Thyroid gland (tissue), 4 donors: Measurements from ENCODE around the gene TDO2.

Experiments
- POLR2A ChIP-seq, 2 donors: fragments of 450-650 bp; IDR thresholded peaks; one replicate each; pipeline ENCODE4 v1.6.1; 2017; ENCODE audit warnings: antibody characterized with exemption in 2 of 2, mild to moderate bottlenecking in 2 of 2, moderate library complexity in 1 of 2
- TF ChIP-seq, protein P1 (sequence below), 6 experiments: fragments of 200-600 bp in 3 of 6; fragments of 450-650 bp in 3 of 6; sonication (generic) in 3 of 6; IDR thresholded peaks; one replicate each; pipeline ENCODE4 v1.5.1; 2016 to 2019; ENCODE audit warnings: antibody characterized with exemption in 6 of 6, mild to moderate bottlenecking in 2 of 6, inconsistent platforms in 1 of 6, moderate library complexity in 1 of 6

- TF ChIP-seq, protein P1, sequence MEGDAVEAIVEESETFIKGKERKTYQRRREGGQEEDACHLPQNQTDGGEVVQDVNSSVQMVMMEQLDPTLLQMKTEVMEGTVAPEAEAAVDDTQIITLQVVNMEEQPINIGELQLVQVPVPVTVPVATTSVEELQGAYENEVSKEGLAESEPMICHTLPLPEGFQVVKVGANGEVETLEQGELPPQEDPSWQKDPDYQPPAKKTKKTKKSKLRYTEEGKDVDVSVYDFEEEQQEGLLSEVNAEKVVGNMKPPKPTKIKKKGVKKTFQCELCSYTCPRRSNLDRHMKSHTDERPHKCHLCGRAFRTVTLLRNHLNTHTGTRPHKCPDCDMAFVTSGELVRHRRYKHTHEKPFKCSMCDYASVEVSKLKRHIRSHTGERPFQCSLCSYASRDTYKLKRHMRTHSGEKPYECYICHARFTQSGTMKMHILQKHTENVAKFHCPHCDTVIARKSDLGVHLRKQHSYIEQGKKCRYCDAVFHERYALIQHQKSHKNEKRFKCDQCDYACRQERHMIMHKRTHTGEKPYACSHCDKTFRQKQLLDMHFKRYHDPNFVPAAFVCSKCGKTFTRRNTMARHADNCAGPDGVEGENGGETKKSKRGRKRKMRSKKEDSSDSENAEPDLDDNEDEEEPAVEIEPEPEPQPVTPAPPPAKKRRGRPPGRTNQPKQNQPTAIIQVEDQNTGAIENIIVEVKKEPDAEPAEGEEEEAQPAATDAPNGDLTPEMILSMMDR (IDR thresholded peaks at IDR 0.05) = no peak
- no peak for TF ChIP-seq POLR2A (IDR thresholded peaks at IDR 0.05)
These were observed 26.8 kb downstream of the TDO2 start for GRCh38 chr4:155930330-155930729.
